Erythroblast (primary cell): ENCODE measurements around the gene BCL2L12.

Source experiments
- GATA1 ChIP-seq: IDR thresholded peaks from 2 replicates; pipeline ENCODE4 v1.6.1; 2011; ENCODE audit warnings: low read depth, mild to moderate bottlenecking, control low read depth, low read length, moderate library complexity
- POLR2A ChIP-seq: IDR thresholded peaks from 2 replicates; pipeline ENCODE4 v1.6.1; 2011; ENCODE audit warnings: mild to moderate bottlenecking, low read length

DNA sequence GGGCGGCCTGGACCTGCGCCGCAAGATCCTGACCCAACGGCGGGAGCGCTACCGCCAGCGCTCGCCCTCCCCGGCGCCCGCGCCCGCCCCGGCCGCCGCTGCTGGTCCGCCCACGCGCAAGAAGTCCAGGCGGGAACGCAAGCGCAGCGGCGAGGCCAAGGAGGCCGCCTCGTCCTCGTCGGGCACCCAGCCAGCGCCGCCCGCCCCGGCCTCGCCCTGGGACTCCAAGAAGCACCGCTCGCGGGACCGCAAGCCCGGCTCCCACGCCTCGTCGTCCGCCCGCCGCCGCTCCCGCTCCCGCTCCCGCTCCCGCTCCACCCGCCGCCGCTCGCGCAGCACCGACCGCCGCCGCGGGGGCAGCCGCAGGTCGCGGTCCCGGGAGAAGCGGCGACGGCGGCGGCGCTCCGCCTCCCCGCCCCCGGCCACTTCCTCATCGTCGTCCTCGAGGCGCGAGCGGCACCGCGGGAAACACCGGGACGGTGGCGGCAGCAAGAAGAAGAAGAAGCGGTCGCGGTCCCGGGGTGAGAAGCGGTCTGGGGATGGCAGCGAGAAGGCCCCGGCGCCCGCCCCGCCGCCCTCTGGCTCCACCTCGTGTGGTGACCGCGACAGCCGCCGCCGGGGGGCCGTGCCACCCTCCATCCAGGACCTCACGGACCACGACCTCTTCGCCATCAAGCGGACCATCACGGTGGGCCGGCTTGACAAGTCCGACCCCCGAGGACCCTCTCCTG lies 13.7 kb upstream of the BCL2L12 start:
- TF ChIP-seq POLR2A (no peak), GATA1 (no peak)
